ENCODE results near the gene CCDC93. TPM values are rescaled to one million over a fixed set of nuclear protein-coding genes. Genes with fewer than 3 reads are reported as not detected.

CCDC93 gene
- total and polyA plus RNA-seq, 2 of the 4 experiments (the other 2 are of a cell fraction), result 8.1 to 17.2 TPM

DNA sequence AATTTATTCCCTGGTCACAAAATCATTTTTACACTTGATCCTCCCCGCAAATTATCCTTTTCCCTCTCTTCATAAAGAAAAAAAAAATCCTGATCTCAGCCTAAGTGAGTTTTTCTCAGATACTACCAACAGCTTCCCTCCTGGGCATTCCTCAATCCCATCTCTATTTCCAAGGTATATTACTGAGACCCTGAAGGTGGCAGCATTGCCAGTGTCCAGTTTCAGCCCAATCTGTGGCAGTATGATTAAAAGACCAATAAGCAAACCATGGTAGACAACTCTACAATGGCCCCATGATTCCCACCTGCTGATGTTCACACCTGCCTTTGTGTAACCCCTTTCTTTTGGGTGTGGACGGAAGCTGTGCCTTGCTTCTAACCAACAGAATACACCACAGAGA is 45.1 kb downstream of the CCDC93 start:
- H3K14ac ChIP-seq (replicated peaks; ENCODE audit: low read depth, low read length), result no peak overlapping the region
- H2BK120ac ChIP-seq (ENCODE audit: low read depth, low read length), result no peak overlapping the region
- H4K91ac ChIP-seq (ENCODE audit: insufficient read depth, low read depth, low read length), result no peak overlapping the region
- H4K20me1 ChIP-seq (ENCODE audit: insufficient read depth, low read length), result no peaks in the 10 kb centered on the region
- TF ChIP-seq, protein P1, sequence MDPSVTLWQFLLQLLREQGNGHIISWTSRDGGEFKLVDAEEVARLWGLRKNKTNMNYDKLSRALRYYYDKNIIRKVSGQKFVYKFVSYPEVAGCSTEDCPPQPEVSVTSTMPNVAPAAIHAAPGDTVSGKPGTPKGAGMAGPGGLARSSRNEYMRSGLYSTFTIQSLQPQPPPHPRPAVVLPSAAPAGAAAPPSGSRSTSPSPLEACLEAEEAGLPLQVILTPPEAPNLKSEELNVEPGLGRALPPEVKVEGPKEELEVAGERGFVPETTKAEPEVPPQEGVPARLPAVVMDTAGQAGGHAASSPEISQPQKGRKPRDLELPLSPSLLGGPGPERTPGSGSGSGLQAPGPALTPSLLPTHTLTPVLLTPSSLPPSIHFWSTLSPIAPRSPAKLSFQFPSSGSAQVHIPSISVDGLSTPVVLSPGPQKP (IDR thresholded peaks at IDR 0.05; ENCODE audit: borderline replicate concordance, low read depth, low read length), result no peak
- TF ChIP-seq MAFK (IDR thresholded peaks at IDR 0.05; ENCODE audit: low read depth, low read length) (no peak), RAD21 (IDR thresholded peaks at IDR 0.05; ENCODE audit: low read length) (no peak), RFX5 (IDR thresholded peaks at IDR 0.05; ENCODE audit: low read depth, low read length) (no peak), NFE2L2 (IDR thresholded peaks at IDR 0.05; ENCODE audit: low read depth, low read length) (no peak), RCOR1 (IDR thresholded peaks at IDR 0.05; ENCODE audit: insufficient replicate concordance, low read length) (no peak), POLR2A (IDR thresholded peaks at IDR 0.05; ENCODE audit: low read depth, low read length) (no peak), SMC3 (IDR thresholded peaks at IDR 0.05; ENCODE audit: low read depth, low read length) (no peak), FOS (IDR thresholded peaks at IDR 0.05; ENCODE audit: low read depth, low read length) (no peak), BHLHE40 (IDR thresholded peaks at IDR 0.05; ENCODE audit: low read depth, low read length) (no peak), CHD1 (IDR thresholded peaks at IDR 0.05; ENCODE audit: low read depth, low read length) (no peak), MAZ (IDR thresholded peaks at IDR 0.05; ENCODE audit: borderline replicate concordance, low read depth, low read length) (no peak), CEBPB (IDR thresholded peaks at IDR 0.05; ENCODE audit: low read depth, low read length) (no peak), MXI1 (IDR thresholded peaks at IDR 0.05; ENCODE audit: borderline replicate concordance, low read depth, low read length) (no peak)
- TF ChIP-seq, protein P2, sequence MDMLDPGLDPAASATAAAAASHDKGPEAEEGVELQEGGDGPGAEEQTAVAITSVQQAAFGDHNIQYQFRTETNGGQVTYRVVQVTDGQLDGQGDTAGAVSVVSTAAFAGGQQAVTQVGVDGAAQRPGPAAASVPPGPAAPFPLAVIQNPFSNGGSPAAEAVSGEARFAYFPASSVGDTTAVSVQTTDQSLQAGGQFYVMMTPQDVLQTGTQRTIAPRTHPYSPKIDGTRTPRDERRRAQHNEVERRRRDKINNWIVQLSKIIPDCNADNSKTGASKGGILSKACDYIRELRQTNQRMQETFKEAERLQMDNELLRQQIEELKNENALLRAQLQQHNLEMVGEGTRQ (IDR thresholded peaks at IDR 0.05; ENCODE audit: low read depth, low read length), result no peak
- TF ChIP-seq, protein P3, sequence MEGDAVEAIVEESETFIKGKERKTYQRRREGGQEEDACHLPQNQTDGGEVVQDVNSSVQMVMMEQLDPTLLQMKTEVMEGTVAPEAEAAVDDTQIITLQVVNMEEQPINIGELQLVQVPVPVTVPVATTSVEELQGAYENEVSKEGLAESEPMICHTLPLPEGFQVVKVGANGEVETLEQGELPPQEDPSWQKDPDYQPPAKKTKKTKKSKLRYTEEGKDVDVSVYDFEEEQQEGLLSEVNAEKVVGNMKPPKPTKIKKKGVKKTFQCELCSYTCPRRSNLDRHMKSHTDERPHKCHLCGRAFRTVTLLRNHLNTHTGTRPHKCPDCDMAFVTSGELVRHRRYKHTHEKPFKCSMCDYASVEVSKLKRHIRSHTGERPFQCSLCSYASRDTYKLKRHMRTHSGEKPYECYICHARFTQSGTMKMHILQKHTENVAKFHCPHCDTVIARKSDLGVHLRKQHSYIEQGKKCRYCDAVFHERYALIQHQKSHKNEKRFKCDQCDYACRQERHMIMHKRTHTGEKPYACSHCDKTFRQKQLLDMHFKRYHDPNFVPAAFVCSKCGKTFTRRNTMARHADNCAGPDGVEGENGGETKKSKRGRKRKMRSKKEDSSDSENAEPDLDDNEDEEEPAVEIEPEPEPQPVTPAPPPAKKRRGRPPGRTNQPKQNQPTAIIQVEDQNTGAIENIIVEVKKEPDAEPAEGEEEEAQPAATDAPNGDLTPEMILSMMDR (conservative IDR thresholded peaks at IDR 0.05; ENCODE audit: low read depth, low read length), result no peak
- CTCF ChIA-PET, result interaction anchor here (1.0 to 2.1 kb wide), 4 partner anchors 9 to 35 kb away, joined by 3 to 7 read pairs (median 4); no protein-coding TSS in a partner anchor
- in situ Hi-C loops (cut with MboI; ENCODE audit: low sequenced_read_pairs), result no loop called here
- H3K79me1 ChIP-seq (ENCODE audit: low read depth in 1 of 2, low read length in 2 of 2), result peaks cover 4 to 11% of the 10 kb centered on the region in 2 experiments; a peak in 3 of 4 replicates
- H3K4me1 ChIP-seq (ENCODE audit: control insufficient read depth, insufficient read depth, low read length), result peaks cover 2% of the 10 kb centered on the region
- intact Hi-C loops (cut with micrococcal nuclease), result loop anchor here (1.0 kb wide), 1 partner anchor 26 kb away; no protein-coding TSS in a partner anchor
- H3K36me3 ChIP-seq (ENCODE audit: control insufficient read depth, insufficient read depth, low read length), result peaks cover 16% of the 10 kb centered on the region
- WGBS, 2 experiments (ENCODE audit: extremely low coverage in 2 of 2, insufficient read length in 1 of 2), result 100% methylated on average over 1 of the region's 2 CpGs; no CpG with 5 or more reads in 1 of the 2 experiments
- BruUV-seq (replicated peaks), result no TSS peak
- DNase-seq, result no peak
- H3K4ac ChIP-seq (ENCODE audit: low read depth, low read length), result no peak overlapping the region
- H2AFZ ChIP-seq (replicated peaks; ENCODE audit: low read length, poor library complexity), result no peak overlapping the region
- POLR2A ChIA-PET (ENCODE audit: unreplicated experiment), result no interaction called here
- no peak overlapping the region for H3K18ac ChIP-seq (ENCODE audit: low read depth, low read length)
- no peak for ATAC-seq (ENCODE audit: low read depth)
- H3K27ac ChIP-seq (ENCODE audit: insufficient read depth, low read length), result no peak overlapping the region
- H2BK15ac ChIP-seq (ENCODE audit: low read depth, low read length), result no peak overlapping the region
- no peak overlapping the region for H4K5ac ChIP-seq (ENCODE audit: low read depth, low read length)
- no peak overlapping the region for H2AK9ac ChIP-seq (replicated peaks; ENCODE audit: low read depth, low read length, poor library complexity)
- dilution Hi-C loops (cut with HindIII; ENCODE audit: low sequenced_read_pairs, unreplicated experiment), result no loop called here
- H2BK20ac ChIP-seq (ENCODE audit: low read depth, low read length), result no peak overlapping the region
- H3K56ac ChIP-seq (ENCODE audit: extremely low read depth, insufficient read depth, low read length), result no peak overlapping the region
- H2BK5ac ChIP-seq (ENCODE audit: low read depth, low read length, poor library complexity, severe bottlenecking), result no peak overlapping the region
- H3K4me3 ChIP-seq (ENCODE audit: insufficient read depth, low read depth, low read length), result no peak overlapping the region
- no peaks in the 10 kb centered on the region for H3K27me3 ChIP-seq (ENCODE audit: control insufficient read depth, insufficient read depth, low read length)
- H2AK5ac ChIP-seq (ENCODE audit: low read depth, low read length), result no peak overlapping the region
- H3K9ac ChIP-seq (ENCODE audit: low read depth, low read length), result no peak overlapping the region
- H3K23ac ChIP-seq (ENCODE audit: low read depth, low read length), result no peak overlapping the region
- H3K4me2 ChIP-seq (ENCODE audit: low read depth, low read length), result no peak overlapping the region
- H3K9me3 ChIP-seq (ENCODE audit: control insufficient read depth, insufficient read depth, low read length), result no peaks in the 10 kb centered on the region
- H3K9me1 ChIP-seq (ENCODE audit: insufficient read depth, low read length), result no peaks in the 10 kb centered on the region
- H4K8ac ChIP-seq (ENCODE audit: low read depth in 2 of 2, low read length in 2 of 2), result no peak overlapping the region

Measured in IMR-90 (cell line).